Endothelial cell of umbilical vein (primary cell): ENCODE data around the gene LMBR1L. TPM values are rescaled to one million over a fixed set of nuclear protein-coding genes. Genes with fewer than 3 reads are reported as not detected.

Source experiments
- BruUV-seq: library from RNA; stranded (reverse); fragments of 400-500 nt; replicated peaks from 2 replicates; lab custom pipeline; 2021; lab: Mats Ljungman, UMichigan
- CTCF ChIA-PET: fragments of 300-600, 350-600 bp; sonication (Branson Sonifier 250); formaldehyde crosslinking; loops from one replicate; lab custom pipeline; 2021; ENCODE audit warnings: antibody characterized with exemption, inconsistent platforms; lab: Charles Lee
- POLR2A ChIA-PET: fragments of 300-600, 350-600 bp; sonication (Branson Sonifier 250); formaldehyde crosslinking; loops from one replicate; lab custom pipeline; 2021; ENCODE audit warnings: antibody characterized with exemption, inconsistent platforms; lab: Charles Lee
- DNase-seq: peaks from one replicate; pipeline ENCODE4 v3.0.0-alpha.2; 2011; ENCODE audit warnings: low read depth, low spot score
- FAIRE-seq: peaks from 2 replicates; lab custom pipeline; 2011; peaks lifted over from hg19 to GRCh38; lab: Jason Lieb, UNC
- H2AFZ ChIP-seq: 2 replicates; pipeline ENCODE4 v1.6.0; 2012; ENCODE audit warnings: low read depth, low read length, control low read depth, inconsistent platforms
- H3K27ac ChIP-seq: 2 replicates; pipeline ENCODE4 v1.5.1; 2011; ENCODE audit warnings: low read depth, mild to moderate bottlenecking, control low read depth, low read length, moderate library complexity; ENCODE audit not compliant: insufficient read depth
- H3K27me3 ChIP-seq, 2 experiments: 2 replicates each; pipeline versions ENCODE4 v1.6.0 to v1.6.1; 2011; ENCODE audit warnings: low read length in 2 of 2, mixed read lengths in 1 of 2; ENCODE audit not compliant: control insufficient read depth in 2 of 2, insufficient read depth in 2 of 2
- H3K36me3 ChIP-seq, 2 experiments: 2 replicates in 1 of 2; 3 replicates in 1 of 2; pipeline ENCODE4 v1.5.1; 2011; ENCODE audit warnings: low read length in 2 of 2, mild to moderate bottlenecking in 1 of 2, moderate library complexity in 1 of 2; ENCODE audit not compliant: control insufficient read depth in 2 of 2, insufficient read depth in 2 of 2; ENCODE audit errors: extremely low read depth in 1 of 2
- H3K4me1 ChIP-seq: 3 replicates; pipeline ENCODE4 v1.5.1; 2011; ENCODE audit warnings: mild to moderate bottlenecking, low read length; ENCODE audit not compliant: control insufficient read depth, insufficient read depth; ENCODE audit errors: extremely low read depth
- H3K4me2 ChIP-seq: 2 replicates; pipeline ENCODE4 v1.6.1; 2011; ENCODE audit warnings: low read length, control low read depth, mixed read lengths; ENCODE audit not compliant: insufficient read depth
- H3K4me3 ChIP-seq, 3 experiments: fragments of 200-600 bp in 1 of 3; sonication (generic), shearing (Covaris generic) in 1 of 3; replicated peaks in 1 of 3; 2 replicates each; pipeline ENCODE4 v1.5.1; 2011 to 2016; ENCODE audit warnings: control low read depth in 3 of 3, low read length in 3 of 3, mild to moderate bottlenecking in 2 of 3, inconsistent platforms in 1 of 3, low read depth in 1 of 3, moderate library complexity in 1 of 3; ENCODE audit not compliant: insufficient read depth in 1 of 3
- H3K79me2 ChIP-seq: 2 replicates; pipeline ENCODE4 v1.6.0; 2012; ENCODE audit warnings: low read length, inconsistent platforms; ENCODE audit not compliant: control insufficient read depth, insufficient read depth
- H3K9ac ChIP-seq: replicated peaks from 2 replicates; pipeline ENCODE3; 2011; ENCODE audit warnings: low read length, control low read depth; ENCODE audit not compliant: insufficient read depth; ENCODE audit errors: extremely low read depth
- H3K9me1 ChIP-seq: replicated peaks from 3 replicates; pipeline ENCODE4 v1.6.0; 2011; ENCODE audit warnings: mild to moderate bottlenecking, low read length; ENCODE audit not compliant: control insufficient read depth, insufficient read depth; ENCODE audit errors: extremely low read depth
- H3K9me3 ChIP-seq: replicated peaks from 2 replicates; pipeline ENCODE4 v1.5.1; 2012; ENCODE audit warnings: low read length, inconsistent platforms; ENCODE audit not compliant: control insufficient read depth, insufficient read depth
- H4K20me1 ChIP-seq: replicated peaks from 2 replicates; pipeline ENCODE3; 2011; ENCODE audit warnings: mild to moderate bottlenecking, low read length; ENCODE audit not compliant: control insufficient read depth, insufficient read depth; ENCODE audit errors: extremely low read depth
- EZH2 ChIP-seq: IDR thresholded peaks from 2 replicates; pipeline ENCODE4 v1.6.1; 2012; ENCODE audit warnings: borderline replicate concordance, low read depth, mild to moderate bottlenecking, moderate library complexity, low read length, inconsistent platforms; ENCODE audit not compliant: severe bottlenecking
- FOS ChIP-seq: IDR thresholded peaks from 2 replicates; pipeline ENCODE4 v1.6.1; 2011; ENCODE audit warnings: mild to moderate bottlenecking, low read length, moderate library complexity, borderline replicate concordance; ENCODE audit not compliant: insufficient read depth
- GATA2 ChIP-seq: IDR thresholded peaks from 2 replicates; pipeline ENCODE4 v1.7.0; 2011; ENCODE audit warnings: low read depth, mild to moderate bottlenecking, moderate library complexity, mixed read lengths, low read length; ENCODE audit not compliant: insufficient read length, insufficient read depth
- JUN ChIP-seq: IDR thresholded peaks from 2 replicates; pipeline ENCODE4 v1.6.1; 2011; ENCODE audit warnings: borderline replicate concordance, low read depth; ENCODE audit not compliant: insufficient read length, insufficient read depth
- MYC ChIP-seq: IDR thresholded peaks from one replicate; pipeline ENCODE4 v1.6.1; 2011; ENCODE audit warnings: mild to moderate bottlenecking, low read depth, low read length
- POLR2A ChIP-seq: IDR thresholded peaks from 2 replicates; pipeline ENCODE4 v1.6.1; 2012; ENCODE audit warnings: low read depth, mild to moderate bottlenecking, control low read depth, low read length
- POLR2AphosphoS5 ChIP-seq: IDR thresholded peaks from 2 replicates; pipeline ENCODE4 v1.6.1; 2012; ENCODE audit warnings: low read depth, mild to moderate bottlenecking, control low read depth, low read length, moderate library complexity; ENCODE audit not compliant: insufficient read depth
- dilution Hi-C: fragments of 300-500 bp; cut with MboI; formaldehyde crosslinking; loops from one replicate; pipeline ENCODE4 v1.15.0; 2019; ENCODE audit warnings: low sequenced_read_pairs; ENCODE audit not compliant: extremely low pct_ligation_motif_present
- intact Hi-C: fragments of 100-400 bp; cut with micrococcal nuclease; formaldehyde crosslinking; loops from one replicate; pipeline ENCODE4 v1.10.0; 2022
- polyA plus RNA-seq, 4 experiments: library from polyadenylated mRNA; depleted of rRNA in 3 of 4; stranded (reverse) in 3 of 4; unstranded in 1 of 4; fragments of >200 nt; gene quantifications; 2 replicates each; pipeline versions ENCODE4 v1.2.1 to v1.2.3, GENCODE V29; 2011 to 2012; ENCODE audit warnings: missing spikeins in 1 of 4
- total RNA-seq: library from RNA; stranded (reverse); gene quantifications from 2 replicates; pipeline ENCODE4 v1.2.3, GENCODE V29; 2021
- TF ChIP-seq, protein P1 (sequence below): IDR thresholded peaks from 2 replicates; pipeline ENCODE4 v1.6.1; 2011; ENCODE audit not compliant: insufficient read depth, insufficient read length
- TF ChIP-seq, protein P2 (sequence below), 2 donors: IDR thresholded peaks; 1 replicate in 1 of 2; 2 replicates in 1 of 2; pipeline ENCODE4 v1.5.1; 2011; ENCODE audit warnings: low read length in 2 of 2, mild to moderate bottlenecking in 2 of 2, moderate library complexity in 2 of 2, control low read depth in 1 of 2, inconsistent platforms in 1 of 2, low read depth in 1 of 2; ENCODE audit not compliant: insufficient read depth in 1 of 2; ENCODE audit errors: extremely low read depth in 1 of 2

Gene LMBR1L
- total and polyA plus RNA-seq, 2 donors (not counting 3 experiments of a cell fraction or from before 2014, with no cell fraction given) = 78.3 to 106 TPM

DNA sequence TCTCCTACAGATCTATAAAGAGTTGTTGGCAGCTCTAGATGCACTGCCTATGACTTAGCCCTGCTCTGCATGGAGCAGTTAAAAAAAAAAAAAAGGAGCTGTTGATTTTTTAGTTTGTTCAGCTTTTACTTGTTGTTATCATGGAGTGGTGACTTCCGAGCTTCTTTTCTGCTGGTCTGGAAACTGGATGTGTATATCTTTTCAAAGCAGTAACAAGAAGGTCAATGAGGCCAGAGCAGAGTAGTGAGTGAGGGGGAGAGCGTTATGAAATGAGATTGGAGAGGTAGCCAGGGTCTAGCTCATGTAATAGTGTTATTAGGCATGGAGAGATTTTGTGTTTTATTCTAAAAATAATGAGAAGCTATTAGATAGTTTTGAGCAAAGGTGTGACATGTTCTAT lies 33.7 kb upstream of the LMBR1L start:
- FAIRE-seq (no peak), DNase-seq (no peak)
- Histone ChIP-seq H3K79me2 (no peaks in the 10 kb centered on the region), H3K4me3 (no peak overlapping the region), H3K9me3 (no peaks in the 10 kb centered on the region), H3K9ac (no peak overlapping the region), H2AFZ (no peak overlapping the region), H3K36me3 (no peaks in the 10 kb centered on the region), H4K20me1 (no peaks in the 10 kb centered on the region), H3K9me1 (no peaks in the 10 kb centered on the region), H3K4me2 (no peak overlapping the region), H3K27ac (no peak overlapping the region), H3K4me1 (no peaks in the 10 kb centered on the region), H3K27me3 (no peaks in the 10 kb centered on the region)
- ChIA-PET CTCF (interaction anchor here (0.6 to 1.3 kb wide), 3 partner anchors 56 to 405 kb away, joined by 3 to 6 read pairs (median 4); no protein-coding TSS in a partner anchor), POLR2A (interaction anchor here (1.2 kb wide), 1 partner anchor 13 kb away, joined by 6 read pairs; the partner anchor contains the start of gene TUBA1B)
- intact Hi-C loops = no loop called here
- dilution Hi-C loops = no loop called here
- TF ChIP-seq, protein P1, sequence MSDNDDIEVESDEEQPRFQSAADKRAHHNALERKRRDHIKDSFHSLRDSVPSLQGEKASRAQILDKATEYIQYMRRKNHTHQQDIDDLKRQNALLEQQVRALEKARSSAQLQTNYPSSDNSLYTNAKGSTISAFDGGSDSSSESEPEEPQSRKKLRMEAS = no peak
- TF ChIP-seq POLR2A = no peak
- BruUV-seq = no TSS peak

DNA sequence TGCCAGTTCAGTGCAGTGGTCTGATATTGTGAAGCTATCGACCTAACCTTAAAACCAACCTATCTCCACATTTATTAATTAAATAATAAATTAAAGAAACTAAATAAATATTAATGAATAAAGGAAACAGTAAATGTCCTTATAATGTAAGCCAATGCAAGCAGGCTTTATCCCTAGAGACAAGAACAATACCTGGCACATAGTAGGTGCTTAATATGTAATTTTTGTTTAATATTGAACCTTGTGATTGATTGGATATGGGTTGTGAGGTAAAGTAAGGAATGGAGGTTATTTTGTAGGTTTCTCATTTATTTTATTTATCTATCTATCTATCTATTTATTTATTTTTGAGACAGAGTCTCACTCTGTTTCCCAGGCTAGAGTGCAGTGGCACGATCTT lies 28.4 kb upstream of the LMBR1L start:
- DNase-seq (no peak), FAIRE-seq (no peak)
- dilution Hi-C loops (no loop called here), intact Hi-C loops (no loop called here)
- H3K9ac ChIP-seq = no peak overlapping the region
- no peaks in the 10 kb centered on the region for H3K4me1 ChIP-seq
- H3K9me3 ChIP-seq = no peaks in the 10 kb centered on the region
- CTCF ChIA-PET = interaction anchor here (1.3 to 1.4 kb wide), 2 partner anchors 20 to 142 kb away, joined by 3 read pairs; no protein-coding TSS in a partner anchor
- no peaks in the 10 kb centered on the region for H4K20me1 ChIP-seq
- H3K36me3 ChIP-seq = no peaks in the 10 kb centered on the region
- H3K4me3 ChIP-seq = no peak overlapping the region
- no peaks in the 10 kb centered on the region for H3K9me1 ChIP-seq
- no peaks in the 10 kb centered on the region for H3K27me3 ChIP-seq
- no TSS peak for BruUV-seq
- H3K27ac ChIP-seq = no peak overlapping the region
- no peaks in the 10 kb centered on the region for H3K79me2 ChIP-seq
- POLR2A ChIA-PET = no interaction called here
- H2AFZ ChIP-seq = no peak overlapping the region
- no peak overlapping the region for H3K4me2 ChIP-seq
- TF ChIP-seq, protein P1 = no peak
- TF ChIP-seq, protein P2, sequence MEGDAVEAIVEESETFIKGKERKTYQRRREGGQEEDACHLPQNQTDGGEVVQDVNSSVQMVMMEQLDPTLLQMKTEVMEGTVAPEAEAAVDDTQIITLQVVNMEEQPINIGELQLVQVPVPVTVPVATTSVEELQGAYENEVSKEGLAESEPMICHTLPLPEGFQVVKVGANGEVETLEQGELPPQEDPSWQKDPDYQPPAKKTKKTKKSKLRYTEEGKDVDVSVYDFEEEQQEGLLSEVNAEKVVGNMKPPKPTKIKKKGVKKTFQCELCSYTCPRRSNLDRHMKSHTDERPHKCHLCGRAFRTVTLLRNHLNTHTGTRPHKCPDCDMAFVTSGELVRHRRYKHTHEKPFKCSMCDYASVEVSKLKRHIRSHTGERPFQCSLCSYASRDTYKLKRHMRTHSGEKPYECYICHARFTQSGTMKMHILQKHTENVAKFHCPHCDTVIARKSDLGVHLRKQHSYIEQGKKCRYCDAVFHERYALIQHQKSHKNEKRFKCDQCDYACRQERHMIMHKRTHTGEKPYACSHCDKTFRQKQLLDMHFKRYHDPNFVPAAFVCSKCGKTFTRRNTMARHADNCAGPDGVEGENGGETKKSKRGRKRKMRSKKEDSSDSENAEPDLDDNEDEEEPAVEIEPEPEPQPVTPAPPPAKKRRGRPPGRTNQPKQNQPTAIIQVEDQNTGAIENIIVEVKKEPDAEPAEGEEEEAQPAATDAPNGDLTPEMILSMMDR (IDR thresholded peaks at IDR 0.05; ENCODE audit: extremely low read depth in 1 of 2, insufficient read depth in 1 of 2, low read depth in 1 of 2, low read length in 2 of 2) = no peak
- no peak for TF ChIP-seq POLR2A
- no peak for TF ChIP-seq MYC
- no peak for TF ChIP-seq POLR2AphosphoS5
- TF ChIP-seq JUN = no peak
- TF ChIP-seq EZH2 = no peak
- no peak for TF ChIP-seq GATA2
- TF ChIP-seq FOS = no peak
